Neural crest cell (in vitro differentiated cells): ENCODE measurements around the gene NLN. TPM values are rescaled to one million over a fixed set of nuclear protein-coding genes. Genes with fewer than 3 reads are reported as not detected.
"Not testable (repeated sequence)": the region's sequence is repeated elsewhere in the genome, so short reads cannot be mapped to it uniquely, and the experiment has no call there.

Source experiments
- DNase-seq: peaks from one replicate; pipeline ENCODE4 v3.0.0; 2021; ENCODE audit warnings: low read depth, mixed read lengths, low spot score
- H3K27ac Mint-ChIP-seq: one replicate; pipeline ENCODE4 v1.8.0; 2021; ENCODE audit warnings: mild to moderate bottlenecking, mixed read lengths; ENCODE audit not compliant: unreplicated experiment
- H3K27me3 Mint-ChIP-seq: 2 replicates; pipeline ENCODE4 v1.8.0; 2021; ENCODE audit warnings: low read depth, mild to moderate bottlenecking, mixed read lengths
- H3K36me3 Mint-ChIP-seq: 2 replicates; pipeline ENCODE4 v1.8.0; 2021; ENCODE audit warnings: low read depth, mild to moderate bottlenecking, mixed read lengths
- H3K4me1 Mint-ChIP-seq: 2 replicates; pipeline ENCODE4 v1.8.0; 2021; ENCODE audit warnings: mixed read lengths
- H3K4me3 Mint-ChIP-seq: one replicate; pipeline ENCODE4 v1.8.0; 2021; ENCODE audit warnings: mild to moderate bottlenecking, mixed read lengths
- H3K9me3 Mint-ChIP-seq: 2 replicates; pipeline ENCODE4 v1.8.0; 2021; ENCODE audit warnings: mixed read lengths
- CTCF ChIP-seq: fragments of 200-600 bp; sonication (generic); conservative IDR thresholded peaks from 2 replicates; pipeline ENCODE4 v1.5.0; 2021; ENCODE audit warnings: antibody characterized with exemption, mild to moderate bottlenecking
- total RNA-seq: library from RNA; stranded (reverse); gene quantifications from 2 replicates; pipeline ENCODE4 v1.2.1, GENCODE V29; 2021

NLN gene
- total RNA-seq, 1 donor from 2014 or later, result 51.7 TPM

DNA sequence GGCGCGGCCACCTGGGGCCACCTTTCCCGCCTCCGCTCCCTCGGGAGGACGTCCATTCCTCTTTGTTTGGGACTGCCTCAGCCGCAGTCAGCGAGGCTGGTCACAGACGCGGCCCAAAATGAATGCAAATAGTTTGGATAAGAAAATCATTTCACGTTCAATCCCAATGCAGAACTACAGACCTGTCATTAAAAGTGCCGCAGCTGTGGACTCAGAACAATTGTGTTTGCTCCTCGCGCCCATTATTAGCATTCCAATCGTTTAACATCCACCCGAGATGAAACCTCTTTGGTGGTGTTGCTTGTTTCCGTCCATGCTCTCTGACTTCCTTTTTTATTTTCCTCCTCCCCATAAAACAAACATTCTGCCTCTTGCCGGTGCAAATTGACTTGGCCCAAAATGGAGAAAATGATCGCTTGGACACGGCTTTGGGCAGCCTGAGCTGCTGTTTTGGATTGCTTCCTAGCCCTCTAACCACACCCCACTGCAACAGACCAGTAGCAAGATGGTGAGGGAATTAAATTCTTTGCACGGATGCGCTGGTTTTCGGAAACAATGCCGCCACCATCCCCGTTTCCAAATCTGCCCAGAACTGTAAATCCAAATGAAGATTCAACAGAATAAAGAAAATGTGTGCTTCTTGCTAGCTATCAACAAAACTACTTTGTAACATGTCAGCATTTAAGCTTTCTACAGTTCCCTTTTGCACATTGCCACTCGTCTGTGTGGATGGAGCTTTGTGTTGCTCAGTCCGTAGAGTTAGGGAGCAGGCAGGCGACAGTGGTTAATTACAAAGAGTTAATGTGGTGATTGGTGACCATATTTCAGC lies 784 bp downstream of the NLN start:
- peaks cover 24% of the 10 kb centered on the region for H3K4me1 Mint-ChIP-seq
- H3K27ac Mint-ChIP-seq, result peak overlapping the region; percentile 98
- no peaks in the 10 kb centered on the region for H3K36me3 Mint-ChIP-seq
- peak overlapping the region; percentile 93 for H3K4me3 Mint-ChIP-seq
- no peaks in the 10 kb centered on the region for H3K27me3 Mint-ChIP-seq
- peak; percentile 29 for DNase-seq
- no peak for TF ChIP-seq CTCF
- no peaks in the 10 kb centered on the region for H3K9me3 Mint-ChIP-seq

DNA sequence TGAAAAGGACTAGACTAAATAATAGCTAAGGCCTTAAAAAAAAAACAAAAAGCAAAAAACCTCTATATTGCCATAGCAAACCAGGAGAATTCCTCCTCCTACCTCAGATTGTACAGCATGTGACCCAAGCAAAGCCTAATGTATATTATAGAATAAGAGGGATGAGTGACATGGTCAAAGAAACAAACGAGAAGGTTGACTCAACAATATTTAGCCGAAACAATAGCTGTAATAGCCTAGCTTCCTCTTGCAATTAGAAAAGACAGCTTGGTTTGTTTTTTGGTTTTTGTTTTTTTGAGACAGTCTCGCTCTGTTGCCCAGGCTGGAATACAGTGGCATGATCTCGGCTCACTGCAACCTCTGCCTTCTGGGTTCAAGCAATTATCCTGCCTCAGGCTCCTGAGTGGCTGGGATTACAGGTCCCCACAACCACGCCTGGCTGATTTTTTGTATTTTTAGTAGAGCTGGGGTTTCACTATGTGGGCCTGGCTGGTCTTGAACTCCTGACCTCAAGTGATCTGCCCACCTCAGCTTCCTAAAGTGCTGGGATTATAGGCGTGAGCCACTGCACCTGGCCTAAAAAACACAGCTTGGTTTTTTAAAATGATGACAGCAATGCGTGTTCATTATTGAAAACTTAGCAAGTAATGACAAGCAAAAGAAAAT lies 5.6 kb downstream of the NLN start:
- no peaks in the 10 kb centered on the region for H3K9me3 Mint-ChIP-seq
- DNase-seq, result no peak
- H3K27me3 Mint-ChIP-seq, result no peaks in the 10 kb centered on the region
- H3K4me3 Mint-ChIP-seq, result peak overlapping the region; percentile 52
- H3K36me3 Mint-ChIP-seq, result peaks cover 7% of the 10 kb centered on the region
- no peak for TF ChIP-seq CTCF
- H3K27ac Mint-ChIP-seq, result no peak overlapping the region
- H3K4me1 Mint-ChIP-seq, result peaks cover 16% of the 10 kb centered on the region

DNA sequence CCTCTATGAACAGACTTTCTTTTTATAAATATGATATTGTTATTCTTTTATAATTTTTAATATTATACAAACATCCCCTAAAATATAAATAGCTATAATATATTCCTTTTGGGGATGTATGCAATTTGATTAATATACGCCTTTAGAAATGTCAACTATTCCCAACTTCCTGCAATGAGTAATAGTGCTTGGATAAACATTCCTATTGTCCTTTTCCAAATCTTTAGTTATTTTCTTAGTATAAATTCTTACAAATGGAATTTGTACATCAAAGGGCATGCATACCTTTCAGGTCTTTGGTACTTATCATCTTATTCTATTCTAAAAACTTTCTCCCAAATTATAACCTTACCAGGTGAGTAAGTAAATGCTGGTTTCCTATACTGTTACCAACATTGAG lies 6.2 kb downstream of the NLN start:
- Mint-ChIP-seq H3K4me3 (no peak overlapping the region), H3K27ac (no peak overlapping the region), H3K36me3 (peaks cover 7% of the 10 kb centered on the region), H3K27me3 (no peaks in the 10 kb centered on the region), H3K4me1 (peaks cover 10% of the 10 kb centered on the region), H3K9me3 (no peaks in the 10 kb centered on the region)
- no peak for TF ChIP-seq CTCF
- no peak for DNase-seq

DNA sequence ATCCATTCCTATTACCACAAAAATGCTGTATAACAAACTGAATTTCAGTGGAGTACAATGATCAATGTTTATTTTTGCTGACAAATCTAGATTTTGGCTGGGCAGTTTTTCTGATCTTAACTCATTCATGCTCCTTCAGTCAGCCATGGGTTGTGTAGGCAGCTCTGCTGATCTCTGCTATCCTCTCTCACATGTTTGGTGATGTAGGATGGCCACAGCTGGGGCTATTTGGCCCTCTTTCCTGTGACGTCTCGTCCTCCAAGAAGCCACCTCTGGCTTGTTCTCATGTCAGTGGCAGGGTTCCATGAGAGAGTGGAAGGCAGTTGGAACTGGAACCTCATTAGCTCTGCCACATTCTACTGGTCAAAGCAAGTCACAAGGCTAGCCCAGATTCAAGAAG lies 8.9 kb downstream of the NLN start:
- no peaks in the 10 kb centered on the region for H3K4me1 Mint-ChIP-seq
- no peak for TF ChIP-seq CTCF
- no peaks in the 10 kb centered on the region for H3K9me3 Mint-ChIP-seq
- H3K36me3 Mint-ChIP-seq, result peaks cover 7% of the 10 kb centered on the region
- no peak overlapping the region for H3K4me3 Mint-ChIP-seq
- DNase-seq, result no peak
- H3K27me3 Mint-ChIP-seq, result no peaks in the 10 kb centered on the region
- no peak overlapping the region for H3K27ac Mint-ChIP-seq

DNA sequence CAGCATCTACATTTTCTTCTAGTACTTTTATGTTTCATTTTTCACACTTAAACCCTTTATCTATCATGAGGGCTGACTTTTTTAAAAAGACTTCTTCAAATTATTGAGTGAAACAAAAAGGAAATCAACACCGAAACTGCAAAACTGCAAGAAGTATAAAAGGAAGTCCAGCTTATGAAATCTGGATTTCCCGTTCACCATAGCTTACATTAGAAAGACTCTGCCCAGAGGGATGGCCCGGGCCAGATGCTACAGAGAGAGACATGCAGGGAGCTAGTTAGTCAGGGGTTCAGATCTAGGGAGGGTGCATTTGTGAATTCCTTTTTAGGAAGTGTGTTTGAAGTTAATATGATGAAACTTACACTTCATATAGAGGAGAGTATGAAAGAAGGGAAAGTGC lies 10.0 kb downstream of the NLN start:
- not testable (repeated sequence) for H3K9me3 Mint-ChIP-seq, H3K4me1 Mint-ChIP-seq, H3K27ac Mint-ChIP-seq

GRCh38 chr5:65734196-65734775 lies 12.3 kb downstream of the NLN start:
- not testable (repeated sequence) for H3K4me1 Mint-ChIP-seq, H3K9me3 Mint-ChIP-seq, H3K27ac Mint-ChIP-seq, H3K27me3 Mint-ChIP-seq, H3K4me3 Mint-ChIP-seq, DNase-seq
- peaks cover 10% of the 10 kb centered on the region for H3K36me3 Mint-ChIP-seq

More for the DNA sequence above, 10.0 kb downstream of the NLN start:
- H3K27me3 Mint-ChIP-seq, DNase-seq, H3K36me3 Mint-ChIP-seq, H3K4me3 Mint-ChIP-seq: not testable (repeated sequence)
